ENCODE results near the gene PERP.

PERP gene

GRCh38 chr6:138105446-138105845 is 1.8 kb downstream of the PERP start:
- TF ChIP-seq CTCF (IDR thresholded peaks at IDR 0.05; ENCODE audit: insufficient read depth, low read depth, low read length, missing control alignments) = no peak
- peak; percentile 91 for DNase-seq (ENCODE audit: low read depth)
- peak overlapping the region; percentile 97 for H3K4me3 ChIP-seq (ENCODE audit: low read length)

GRCh38 chr6:138104618-138105213 is 2.5 kb downstream of the PERP start:
- peak overlapping the region; percentile 97 for H3K4me3 ChIP-seq (ENCODE audit: low read length)
- peak; percentile 48 for DNase-seq (ENCODE audit: low read depth)
- TF ChIP-seq CTCF (IDR thresholded peaks at IDR 0.05; ENCODE audit: insufficient read depth, low read depth, low read length, missing control alignments) = no peak

GRCh38 chr6:138103871-138104270 is 3.3 kb downstream of the PERP start:
- DNase-seq (ENCODE audit: low read depth) = peak; percentile 57
- no peak for TF ChIP-seq CTCF (IDR thresholded peaks at IDR 0.05; ENCODE audit: insufficient read depth, low read depth, low read length, missing control alignments)
- H3K4me3 ChIP-seq (ENCODE audit: low read length) = peak overlapping the region; percentile 97

- no peak for DNase-seq (ENCODE audit: low read depth)
- TF ChIP-seq CTCF (IDR thresholded peaks at IDR 0.05; ENCODE audit: insufficient read depth, low read depth, low read length, missing control alignments) = no peak
- H3K4me3 ChIP-seq (ENCODE audit: low read length) = peak overlapping the region; percentile 97
These were observed 5.1 kb downstream of the PERP start for GRCh38 chr6:138101946-138102731.

- TF ChIP-seq CTCF (IDR thresholded peaks at IDR 0.05; ENCODE audit: insufficient read depth, low read depth, low read length, missing control alignments) = no peak
- peak overlapping the region; percentile 97 for H3K4me3 ChIP-seq (ENCODE audit: low read length)
- DNase-seq (ENCODE audit: low read depth) = peak; percentile 94
These were observed 7.4 kb downstream of the PERP start for GRCh38 chr6:138099832-138100231.

GRCh38 chr6:138098306-138098705 is 8.9 kb downstream of the PERP start:
- no peak for TF ChIP-seq CTCF (IDR thresholded peaks at IDR 0.05; ENCODE audit: insufficient read depth, low read depth, low read length, missing control alignments)
- DNase-seq (ENCODE audit: low read depth) = no peak
- peak overlapping the region; percentile 97 for H3K4me3 ChIP-seq (ENCODE audit: low read length)
